HG03064 (cell line): ENCODE results near the gene EFCAB10.

Experiments used
- ATAC-seq: cut with Tn5 transposase; IDR thresholded peaks from one replicate; pipeline ENCODE4 v1.9.1; 2021; ENCODE audit warnings: low read depth; ENCODE audit not compliant: unreplicated experiment

Gene EFCAB10

DNA sequence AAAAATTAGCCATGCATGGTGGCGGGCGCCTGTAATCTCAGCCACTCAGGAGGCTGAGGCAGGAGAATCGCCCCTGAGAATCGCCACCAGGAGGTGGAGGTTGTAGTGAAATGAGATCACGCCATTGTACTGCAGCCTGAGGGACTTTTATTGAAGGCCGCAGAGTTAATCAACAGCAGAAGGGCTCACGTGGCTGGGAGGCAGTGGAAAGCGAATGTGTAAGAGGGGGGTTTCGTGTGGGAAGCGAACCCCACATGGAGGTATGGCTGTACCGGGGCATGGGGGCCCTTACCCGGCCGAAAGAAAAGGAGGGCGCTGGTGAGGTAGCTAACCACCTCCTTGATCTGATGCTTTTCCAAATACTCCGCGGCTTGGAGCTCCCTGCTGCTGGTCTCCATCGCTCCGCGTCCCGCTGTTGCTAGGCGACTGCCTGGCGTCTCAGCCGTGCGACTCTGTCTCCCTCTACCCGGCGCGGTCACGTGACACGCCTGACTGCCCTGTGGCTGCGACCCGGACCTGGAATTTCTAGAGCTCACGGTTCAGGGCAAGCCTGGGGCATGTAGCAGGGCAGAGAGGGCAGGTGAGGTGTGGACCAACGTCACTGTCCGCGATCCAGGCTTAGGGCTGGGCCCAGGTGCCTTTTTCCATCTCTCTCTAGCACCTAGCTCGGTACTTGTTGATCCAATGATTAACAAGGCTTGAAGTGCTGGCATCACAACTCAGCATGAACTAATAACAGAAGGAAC lies at the start of gene EFCAB10:
Gene EFCAB10 (minus strand): TSS at position 428 of the 746 bp plus-strand sequence. CDS start 30 bp downstream, at position 398.
- peak; percentile 61 for ATAC-seq

GRCh38 chr7:105625986-105626385 lies 44.7 kb upstream of the EFCAB10 start:
- ATAC-seq = no peak

DNA sequence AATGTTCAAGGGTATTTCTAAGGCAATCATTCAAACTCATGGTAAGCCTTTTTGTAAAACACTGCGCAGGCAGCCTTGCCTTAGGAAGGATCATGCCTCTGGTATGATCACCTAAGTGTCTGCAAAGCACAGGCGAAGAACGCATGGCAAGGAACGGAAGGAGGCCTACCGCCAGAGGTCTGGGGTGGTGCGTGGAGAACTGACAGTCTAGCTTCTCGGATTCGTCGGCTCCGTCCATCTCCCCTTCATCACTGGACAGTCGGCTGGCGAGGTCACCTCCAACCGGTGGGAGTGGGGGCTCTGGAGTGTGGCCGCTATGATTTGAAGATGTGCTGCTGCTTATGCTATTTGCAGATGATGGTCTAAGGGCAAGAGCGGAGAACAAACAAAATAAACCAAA lies 42.6 kb upstream of the EFCAB10 start:
- no peak for ATAC-seq

- ATAC-seq = no peak
Measured at GRCh38 chr7:105623378-105623777, 42.1 kb upstream of the EFCAB10 start.

DNA sequence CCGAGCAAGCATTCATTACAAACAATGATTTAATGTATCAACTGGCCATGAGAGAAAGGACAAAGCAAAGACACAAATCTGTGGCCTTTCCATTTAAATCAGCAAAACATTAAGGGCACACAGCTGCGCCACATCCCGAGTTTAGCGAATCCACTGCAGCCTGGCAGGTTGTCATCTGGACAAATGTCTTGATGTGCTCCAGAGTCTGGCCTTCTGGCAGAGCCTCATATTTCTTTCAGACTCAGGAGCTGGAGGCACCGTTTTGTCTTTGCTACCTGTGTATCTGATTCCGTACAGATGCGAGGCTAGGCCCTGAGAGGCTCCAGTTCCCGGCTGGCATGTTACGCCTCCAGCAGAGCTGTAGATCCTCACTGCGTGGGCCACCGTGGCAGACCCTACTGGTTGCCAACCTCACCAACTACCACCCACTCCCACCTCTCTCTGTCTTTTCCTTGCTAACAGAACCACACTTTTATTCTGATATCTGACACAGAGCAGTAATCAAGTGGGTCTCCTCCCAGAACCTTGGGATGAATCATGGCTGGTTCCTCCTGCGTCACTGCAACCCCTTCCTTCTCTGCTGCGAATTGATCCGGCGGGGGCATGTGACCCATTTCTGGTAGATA lies 40.9 kb upstream of the EFCAB10 start:
- ATAC-seq = no peak

GRCh38 chr7:105621617-105622016 lies 40.3 kb upstream of the EFCAB10 start:
- ATAC-seq = no peak

GRCh38 chr7:105621176-105621575 lies 39.9 kb upstream of the EFCAB10 start:
- no peak for ATAC-seq

DNA sequence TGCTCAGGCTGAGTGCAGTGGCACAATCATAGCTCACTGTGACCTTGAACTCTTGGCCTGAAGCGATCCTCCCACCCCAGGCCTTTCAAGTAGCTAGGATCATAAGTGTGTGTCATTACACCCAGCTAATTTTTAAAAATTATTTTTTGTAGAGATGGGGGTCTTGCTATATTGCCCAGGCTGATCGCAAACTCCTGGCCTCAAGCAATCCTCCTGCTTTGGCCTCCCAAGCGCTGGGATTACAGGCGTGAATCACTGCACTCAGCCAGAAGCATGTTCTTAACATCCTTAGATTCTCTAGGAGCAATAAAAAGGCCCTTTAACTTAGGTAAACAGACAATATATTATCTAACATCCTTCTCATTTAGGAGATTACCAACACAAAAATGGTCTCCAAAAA lies 38.3 kb upstream of the EFCAB10 start:
- no peak for ATAC-seq

GRCh38 chr7:105618016-105618296 lies 36.7 kb upstream of the EFCAB10 start:
- ATAC-seq = no peak

- ATAC-seq = no peak
Measured at GRCh38 chr7:105617280-105618015, 36.2 kb upstream of the EFCAB10 start.

GRCh38 chr7:105614341-105614840 lies 33.1 kb upstream of the EFCAB10 start:
- ATAC-seq = no peak

- no peak for ATAC-seq
Measured at GRCh38 chr7:105613611-105614330, 32.5 kb upstream of the EFCAB10 start.

DNA sequence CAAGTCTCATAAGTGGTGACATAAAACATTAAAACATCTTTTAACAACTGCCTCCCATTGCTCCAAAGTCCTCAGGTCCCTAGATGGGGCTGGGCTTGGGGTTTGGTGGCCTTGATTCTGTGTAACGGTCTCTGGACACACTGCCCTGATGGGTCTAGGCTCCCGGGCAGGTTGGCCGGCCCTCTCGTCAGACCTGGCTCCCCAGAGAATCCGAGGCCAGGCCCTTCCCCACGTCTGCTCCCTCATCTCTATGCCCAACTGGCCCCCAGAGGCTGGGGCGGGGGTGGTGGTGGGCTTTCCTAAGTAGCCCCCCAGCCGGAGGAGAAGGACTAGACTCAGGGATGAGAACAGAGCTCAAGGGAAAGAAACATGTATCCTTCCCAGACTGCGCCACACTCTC lies 31.5 kb upstream of the EFCAB10 start:
- no peak for ATAC-seq

GRCh38 chr7:105611856-105612775 lies 30.8 kb upstream of the EFCAB10 start:
- no peak for ATAC-seq

DNA sequence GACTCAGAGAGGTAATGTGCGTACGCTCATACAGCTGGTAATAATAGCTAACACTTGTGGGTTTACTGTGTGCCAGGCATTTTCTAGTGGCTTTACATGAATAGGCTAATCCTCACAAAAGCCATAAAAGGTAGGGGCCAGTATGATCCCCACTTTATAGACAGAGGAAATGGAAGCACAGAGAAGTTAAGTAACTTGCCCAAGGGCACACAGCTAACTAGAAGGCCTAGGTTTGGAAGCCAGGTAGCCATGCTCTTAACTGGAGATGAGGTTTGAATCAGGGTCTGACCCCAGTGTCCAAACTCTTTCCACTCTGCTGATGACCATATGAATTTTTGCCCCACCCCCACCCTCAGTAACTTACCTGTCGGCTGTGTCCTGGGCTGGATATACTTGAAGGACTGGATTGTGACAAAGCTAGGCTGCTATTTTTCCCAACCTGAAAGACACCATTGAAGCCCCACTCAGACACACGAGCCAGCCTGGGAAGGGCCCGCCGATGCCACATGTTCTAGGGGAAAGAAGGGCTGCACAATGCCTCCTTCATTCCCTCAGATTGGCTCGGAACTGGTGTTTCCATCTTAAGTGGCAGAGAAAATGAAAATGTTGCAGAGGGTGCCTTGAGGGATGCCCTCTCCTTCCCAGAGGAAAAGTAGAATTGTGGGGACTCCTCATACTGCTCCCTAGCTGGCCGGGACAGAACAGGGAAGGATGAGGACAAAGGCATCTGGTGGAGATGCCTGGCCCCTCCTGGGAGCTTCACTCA lies 29.1 kb upstream of the EFCAB10 start:
- no peak for ATAC-seq

DNA sequence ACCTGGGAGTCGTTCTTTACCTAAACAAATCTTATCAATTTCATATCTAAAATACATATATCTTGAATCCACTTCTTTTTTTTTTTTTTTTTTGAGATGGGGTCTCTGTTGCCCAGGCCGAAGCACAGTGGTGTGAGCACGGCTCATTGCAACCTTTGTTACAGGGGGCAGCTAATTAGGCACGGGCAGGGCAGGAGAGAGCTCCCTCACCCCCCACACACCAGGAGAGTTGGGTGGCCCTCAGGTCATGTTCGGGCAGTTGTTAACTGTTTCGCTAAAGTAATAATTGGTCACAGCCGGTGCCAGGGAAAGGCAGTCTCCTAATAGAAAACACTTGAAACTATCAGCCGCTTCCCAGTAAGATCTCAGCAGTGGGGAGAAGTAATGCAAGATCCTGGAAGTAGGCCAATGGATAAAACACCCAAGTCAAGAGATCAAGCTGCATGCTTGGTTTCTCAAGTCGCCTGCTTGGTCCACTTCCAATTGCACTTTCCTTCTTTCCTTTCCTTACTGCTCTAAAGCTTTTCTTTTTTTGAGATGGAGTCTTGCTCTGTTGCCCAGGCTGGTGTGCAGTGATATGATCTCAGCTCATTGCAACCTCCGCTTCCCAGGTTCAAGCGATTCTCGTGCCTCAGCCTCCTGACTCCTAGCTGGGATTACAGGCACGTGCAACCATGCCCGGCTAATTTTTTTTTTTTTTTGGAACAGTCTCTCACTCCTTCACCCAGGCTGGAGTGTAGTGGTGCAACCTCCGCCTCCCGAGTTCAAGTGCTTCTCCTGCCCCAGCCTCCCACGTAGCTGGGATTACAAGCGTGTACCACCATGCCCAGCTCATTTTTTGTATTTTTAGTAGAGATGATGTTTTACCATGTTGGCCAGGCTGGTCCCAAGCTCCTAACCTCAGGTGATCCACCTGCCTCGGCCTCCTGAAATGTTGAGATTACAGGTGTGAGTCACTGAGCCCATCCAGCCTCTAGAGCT lies 21.3 kb upstream of the EFCAB10 start:
- ATAC-seq = no peak

DNA sequence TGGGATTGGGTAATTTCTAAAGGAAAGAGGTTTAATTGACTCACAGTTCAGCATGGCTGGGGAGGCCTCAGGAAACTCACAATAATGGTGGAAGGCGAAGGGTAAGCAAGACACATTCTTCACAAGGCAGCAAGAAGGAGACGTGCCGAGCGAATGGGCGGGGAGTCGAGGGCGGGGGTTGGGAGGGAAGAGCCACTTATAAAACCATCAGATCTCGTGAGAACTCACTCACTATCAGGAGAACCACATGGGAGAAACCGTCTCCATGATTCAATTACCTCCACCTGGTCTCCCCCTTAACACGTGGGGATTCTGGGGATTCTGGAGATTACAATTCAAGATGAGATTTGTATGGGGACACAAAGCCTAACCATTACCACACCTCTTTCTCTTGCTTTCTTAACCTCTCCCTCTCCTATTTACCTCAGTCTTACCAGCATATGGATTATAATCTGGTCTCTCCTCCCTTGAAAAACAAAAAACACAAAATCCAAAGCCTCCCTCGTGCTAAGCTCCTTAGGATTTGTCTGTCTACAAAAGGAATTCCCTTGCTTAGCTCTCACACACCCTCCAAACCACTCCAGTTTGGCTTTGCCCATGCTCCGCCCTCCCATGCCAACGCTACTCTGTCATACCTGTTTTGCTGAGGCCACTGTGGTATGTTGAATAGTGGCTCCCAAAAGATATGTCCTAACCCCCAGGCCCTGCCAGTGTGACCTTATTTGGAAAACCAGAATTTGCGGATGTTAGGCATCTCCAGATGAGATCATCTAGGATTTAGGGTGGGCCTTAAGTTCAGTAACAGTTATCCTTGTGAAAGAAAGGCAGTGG lies 19.6 kb upstream of the EFCAB10 start:
- no peak for ATAC-seq
